Measurements from ENCODE around the gene ZBTB45. TPM values are rescaled to one million over a fixed set of nuclear protein-coding genes. Genes with fewer than 3 reads are reported as not detected.

ZBTB45 gene
- total RNA-seq, 2 experiments from 2014 or later: 10.7 to 14.7 TPM

GRCh38 chr19:58466760-58467589 lies 52.6 kb downstream of the ZBTB45 start, which contains the start of gene ZNF324:
ZNF324 (plus strand) TSS chr19:58467080; CDS start chr19:58469186, 2,106 bp downstream.
- ChIA-PET CTCF (ENCODE audit: unreplicated experiment) (no interaction called here), POLR2A (no interaction called here)
- H3K9me3 ChIP-seq (ENCODE audit: low read length): no peaks in the 10 kb centered on the region
- no peaks in the 10 kb centered on the region for H4K20me1 ChIP-seq (ENCODE audit: insufficient read depth, low read length)
- BruUV-seq (replicated peaks): no TSS peak
- peak within 1 kb of the TSS; percentile 81 for H3K4me3 ChIP-seq (ENCODE audit: low read depth, low read length, poor library complexity, severe bottlenecking)
- no peaks in the 10 kb centered on the region for H3K9me2 ChIP-seq (ENCODE audit: insufficient read depth, low read length)
- no peaks in the 10 kb centered on the region for H3K79me2 ChIP-seq (ENCODE audit: insufficient read depth, low read depth, low read length)
- TF ChIP-seq CTCF (conservative IDR thresholded peaks at IDR 0.05; ENCODE audit: low read length) (peak; percentile 43; the same call in 1 of the 2 replicates), EZH2phosphoT487 (IDR thresholded peaks at IDR 0.05; ENCODE audit: borderline replicate concordance, low read depth, low read length) (no peak)
- no peak within 1 kb of the TSS for H3K27ac ChIP-seq (ENCODE audit: low read depth, low read length, poor library complexity, severe bottlenecking)
- DNase-seq (ENCODE audit: low spot score): peak; percentile 99
- peak within 1 kb of the TSS; percentile 67 for H3K4me2 ChIP-seq (ENCODE audit: low read length)
- H3K4me1 ChIP-seq (ENCODE audit: insufficient read depth, low read length, poor library complexity, severe bottlenecking): peaks cover 12% of the 10 kb centered on the region
- peaks cover 8% of the 10 kb centered on the region; the same call in 1 of the 2 replicates for H3K36me3 ChIP-seq (ENCODE audit: insufficient read depth, low read length)
- H2AFZ ChIP-seq (ENCODE audit: low read length): peak within 1 kb of the TSS; percentile 62
- intact Hi-C loops (cut with micrococcal nuclease; ENCODE audit: unreplicated experiment): loop anchor here (2.0 to 5.0 kb wide), 3 partner anchors 58 to 248 kb away; partner anchors contain the start of genes ZNF584 and ZSCAN22

- H3K9me2 ChIP-seq (ENCODE audit: insufficient read depth, low read length): no peaks in the 10 kb centered on the region
- TF ChIP-seq CTCF (conservative IDR thresholded peaks at IDR 0.05; ENCODE audit: low read length) (no peak), EZH2phosphoT487 (IDR thresholded peaks at IDR 0.05; ENCODE audit: borderline replicate concordance, low read depth, low read length) (no peak)
- H3K4me1 ChIP-seq (ENCODE audit: insufficient read depth, low read length, poor library complexity, severe bottlenecking): peaks cover 12% of the 10 kb centered on the region
- H3K27ac ChIP-seq (ENCODE audit: low read depth, low read length, poor library complexity, severe bottlenecking): no peak overlapping the region
- ChIA-PET POLR2A (no interaction called here), CTCF (ENCODE audit: unreplicated experiment) (no interaction called here)
- intact Hi-C loops (cut with micrococcal nuclease; ENCODE audit: unreplicated experiment): loop anchor here (2.0 to 5.0 kb wide), 3 partner anchors 57 to 247 kb away; partner anchors contain the start of genes ZNF584 and ZSCAN22
- peak overlapping the region; percentile 62; the same call in 1 of the 2 replicates for H2AFZ ChIP-seq (ENCODE audit: low read length)
- peak overlapping the region; percentile 67 for H3K4me2 ChIP-seq (ENCODE audit: low read length)
- H3K36me3 ChIP-seq (ENCODE audit: insufficient read depth, low read length): peaks cover 6% of the 10 kb centered on the region; the same call in 1 of the 2 replicates
- no peaks in the 10 kb centered on the region for H4K20me1 ChIP-seq (ENCODE audit: insufficient read depth, low read length)
- BruUV-seq (replicated peaks): no TSS peak
- no peaks in the 10 kb centered on the region for H3K9me3 ChIP-seq (ENCODE audit: low read length)
- H3K4me3 ChIP-seq (ENCODE audit: low read depth, low read length, poor library complexity, severe bottlenecking): peak overlapping the region; percentile 81
- peak; percentile 19 for DNase-seq (ENCODE audit: low spot score)
- no peaks in the 10 kb centered on the region for H3K79me2 ChIP-seq (ENCODE audit: insufficient read depth, low read depth, low read length)
Observed at GRCh38 chr19:58466089-58466759, 53.4 kb downstream of the ZBTB45 start.

Small RNAs within 50 kb of the gene (microRNA-seq; reads per million reads assigned to microRNA genes)
- gene MIR6807 (ENCODE audit: borderline replicate concordance): not detected

Small RNAs within 50 kb of the gene (small RNA-seq; reads per million reads assigned to genes)
- gene MIR6807: not detected
- gene RN7SL525P: not detected
- gene RN7SL693P: not detected
- not detected for gene RNU6-1337P

Other genes with a start within 250 kb of the ZBTB45 start
- gene ZNF8, start 240.9 kb downstream of the ZBTB45 start, total RNA-seq (2014; rRNA removed; shearing (Covaris generic)): 7.3 and 7.8 TPM in 2 replicates
- 7.1 and 7.7 TPM in 2 replicates for gene ZNF8, start 240.9 kb downstream of the ZBTB45 start, total RNA-seq (2022)
- 61.7 and 79.6 TPM in 2 replicates for gene ERVK3-1, start 214.4 kb downstream of the ZBTB45 start, total RNA-seq (2014; rRNA removed; shearing (Covaris generic))
- gene ERVK3-1, start 214.4 kb downstream of the ZBTB45 start, total RNA-seq (2022): 46.4 and 48.1 TPM in 2 replicates
- gene ZSCAN22, start 192.8 kb downstream of the ZBTB45 start, total RNA-seq (2014; rRNA removed; shearing (Covaris generic)): 2.6 and 3.3 TPM in 2 replicates
- gene ZSCAN22, start 192.8 kb downstream of the ZBTB45 start, total RNA-seq (2022): 3.7 and 5.1 TPM in 2 replicates
- 21.3 and 47.2 TPM in 2 replicates for gene A1BG, start 166.3 kb downstream of the ZBTB45 start, total RNA-seq (2014; rRNA removed; shearing (Covaris generic))
- 24.5 and 26.9 TPM in 2 replicates for gene A1BG, start 166.3 kb downstream of the ZBTB45 start, total RNA-seq (2022)
- gene ZNF497, start 157.1 kb downstream of the ZBTB45 start, total RNA-seq (2014; rRNA removed; shearing (Covaris generic)): 2.8 and 3.6 TPM in 2 replicates
- gene ZNF497, start 157.1 kb downstream of the ZBTB45 start, total RNA-seq (2022): 4.5 and 6.1 TPM in 2 replicates
- 1.8 and 3.0 TPM in 2 replicates for gene ZNF837, start 138.8 kb downstream of the ZBTB45 start, total RNA-seq (2014; rRNA removed; shearing (Covaris generic))
- gene ZNF837, start 138.8 kb downstream of the ZBTB45 start, total RNA-seq (2022): 5.3 and 5.8 TPM in 2 replicates
- gene RPS5, start 132.5 kb downstream of the ZBTB45 start, total RNA-seq (2014; rRNA removed; shearing (Covaris generic)): 3,315 and 3,333 TPM in 2 replicates
- gene RPS5, start 132.5 kb downstream of the ZBTB45 start, total RNA-seq (2022): 1,573 and 1,607 TPM in 2 replicates
- gene RNF225, start 124.2 kb downstream of the ZBTB45 start, total RNA-seq (2014; rRNA removed; shearing (Covaris generic)): 0.75 and 2.1 TPM in 2 replicates
- 0.77 and 1.7 TPM in 2 replicates for gene RNF225, start 124.2 kb downstream of the ZBTB45 start, total RNA-seq (2022)
- 9.8 and 12.4 TPM in 2 replicates for gene ZNF584, start 111.2 kb downstream of the ZBTB45 start, total RNA-seq (2014; rRNA removed; shearing (Covaris generic))
- 7.6 and 10.4 TPM in 2 replicates for gene ZNF584, start 111.2 kb downstream of the ZBTB45 start, total RNA-seq (2022)
- gene ZNF132, start 79.7 kb downstream of the ZBTB45 start, total RNA-seq (2014; rRNA removed; shearing (Covaris generic)): not detected in 2 replicates
- not detected in 2 replicates for gene ZNF132, start 79.7 kb downstream of the ZBTB45 start, total RNA-seq (2022)
- 10.6 and 13.8 TPM in 2 replicates for gene ZNF324B, start 68.2 kb downstream of the ZBTB45 start, total RNA-seq (2014; rRNA removed; shearing (Covaris generic))
- gene ZNF324B, start 68.2 kb downstream of the ZBTB45 start, total RNA-seq (2022): 13.5 and 14.5 TPM in 2 replicates
- gene ZNF324, start 52.7 kb downstream of the ZBTB45 start, total RNA-seq (2014; rRNA removed; shearing (Covaris generic)): 16.5 and 23.3 TPM in 2 replicates
- gene ZNF324, start 52.7 kb downstream of the ZBTB45 start, total RNA-seq (2022): 11.9 and 13.2 TPM in 2 replicates
- 8.0 and 9.9 TPM in 2 replicates for gene ZNF446, start 43.5 kb downstream of the ZBTB45 start, total RNA-seq (2014; rRNA removed; shearing (Covaris generic))
- gene ZNF446, start 43.5 kb downstream of the ZBTB45 start, total RNA-seq (2022): 11.0 and 11.1 TPM in 2 replicates
- 28.0 and 44.1 TPM in 2 replicates for gene SLC27A5, start 7.8 kb downstream of the ZBTB45 start, total RNA-seq (2014; rRNA removed; shearing (Covaris generic))
- 29.4 and 29.8 TPM in 2 replicates for gene SLC27A5, start 7.8 kb downstream of the ZBTB45 start, total RNA-seq (2022)
- 551 and 729 TPM in 2 replicates for gene TRIM28, start 24.3 kb upstream of the ZBTB45 start, total RNA-seq (2014; rRNA removed; shearing (Covaris generic))
- 601 and 603 TPM in 2 replicates for gene TRIM28, start 24.3 kb upstream of the ZBTB45 start, total RNA-seq (2022)
- gene CHMP2A, start 35.3 kb upstream of the ZBTB45 start, total RNA-seq (2014; rRNA removed; shearing (Covaris generic)): 72.7 and 108 TPM in 2 replicates
- 101 and 112 TPM in 2 replicates for gene CHMP2A, start 35.3 kb upstream of the ZBTB45 start, total RNA-seq (2022)
- 101 and 105 TPM in 2 replicates for gene UBE2M, start 38.8 kb upstream of the ZBTB45 start, total RNA-seq (2014; rRNA removed; shearing (Covaris generic))
- gene UBE2M, start 38.8 kb upstream of the ZBTB45 start, total RNA-seq (2022): 117 and 130 TPM in 2 replicates
- 20.7 and 30.0 TPM in 2 replicates for gene MZF1, start 53.5 kb upstream of the ZBTB45 start, total RNA-seq (2014; rRNA removed; shearing (Covaris generic))
- 39.1 and 41.1 TPM in 2 replicates for gene MZF1, start 53.5 kb upstream of the ZBTB45 start, total RNA-seq (2022)